ENCODE data around the gene MGAT5B. TPM values are rescaled to one million over a fixed set of nuclear protein-coding genes. Genes with fewer than 3 reads are reported as not detected.

MGAT5B gene
- total RNA-seq, 4 donors from 2014 or later = 0.78 to 1.5 (median 0.96) TPM

- TF ChIP-seq EP300 (IDR thresholded peaks at IDR 0.05) (no peak), POLR2A (IDR thresholded peaks at IDR 0.05) (no peak), CTCF (IDR thresholded peaks at IDR 0.05) (no peak)
- no peak for DNase-seq (ENCODE audit: low spot score in 2 of 2)
- no peaks in the 10 kb centered on the region for H3K4me1 ChIP-seq
- H3K9me3 ChIP-seq = no peaks in the 10 kb centered on the region
- no peaks in the 10 kb centered on the region for H3K27me3 ChIP-seq
- WGBS, 2 donors = 90 to 92% methylated on average over 22 to 27 of the region's 28 CpGs
- H3K27ac ChIP-seq = no peak overlapping the region
- no peak overlapping the region for H3K4me3 ChIP-seq
- peaks cover 0 to 4% (median 0%) of the 10 kb centered on the region in 3 donors for H3K36me3 ChIP-seq
Observed at GRCh38 chr17:76912421-76913164, 44.4 kb downstream of the MGAT5B start.

GRCh38 chr17:76914937-76915336, 46.7 kb downstream of the MGAT5B start:
- Histone ChIP-seq H3K4me3 (no peak overlapping the region), H3K36me3 (peaks cover 0 to 4% (median 0%) of the 10 kb centered on the region in 3 donors), H3K9me3 (no peaks in the 10 kb centered on the region), H3K4me1 (no peaks in the 10 kb centered on the region), H3K27ac (no peak overlapping the region), H3K27me3 (peaks cover 0 to 1% of the 10 kb centered on the region in 2 donors)
- no peak for TF ChIP-seq EP300 (IDR thresholded peaks at IDR 0.05)
- DNase-seq (ENCODE audit: low spot score in 2 of 2) = no peak
- WGBS, 2 donors = 76 to 79% methylated on average over 6 of the region's 6 CpGs

GRCh38 chr17:76915840-76916510, 47.8 kb downstream of the MGAT5B start:
- Histone ChIP-seq H3K36me3 (peaks cover 0 to 4% (median 0%) of the 10 kb centered on the region in 3 donors), H3K27me3 (peaks cover 0 to 10% of the 10 kb centered on the region in 2 donors), H3K4me3 (no peak overlapping the region), H3K9me3 (no peaks in the 10 kb centered on the region), H3K27ac (no peak overlapping the region), H3K4me1 (no peaks in the 10 kb centered on the region)
- no peak for TF ChIP-seq CTCF (IDR thresholded peaks at IDR 0.05)
- TF ChIP-seq POLR2A (IDR thresholded peaks at IDR 0.05) = no peak
- no peak for TF ChIP-seq EP300 (IDR thresholded peaks at IDR 0.05)
- WGBS, 2 donors = 86 to 89% methylated on average over 26 to 28 of the region's 28 CpGs
- no peak for DNase-seq (ENCODE audit: low spot score in 2 of 2)

- no peaks in the 10 kb centered on the region for H3K4me1 ChIP-seq
- peaks cover 0 to 2% (median 0%) of the 10 kb centered on the region in 3 donors for H3K36me3 ChIP-seq
- H3K4me3 ChIP-seq = no peak overlapping the region
- H3K9me3 ChIP-seq = no peaks in the 10 kb centered on the region
- peaks cover 0 to 10% of the 10 kb centered on the region in 2 donors for H3K27me3 ChIP-seq
- H3K27ac ChIP-seq = no peak overlapping the region
- 66 to 67% methylated on average over 15 of the region's 15 CpGs for WGBS, 2 donors
- DNase-seq (ENCODE audit: low spot score in 2 of 2) = no peak
- no peak for TF ChIP-seq CTCF (IDR thresholded peaks at IDR 0.05)
- no peak for TF ChIP-seq EP300 (IDR thresholded peaks at IDR 0.05)
- TF ChIP-seq POLR2A (IDR thresholded peaks at IDR 0.05) = no peak
Observed at GRCh38 chr17:76917829-76918228, 49.6 kb downstream of the MGAT5B start.

GRCh38 chr17:76918811-76919210, 50.6 kb downstream of the MGAT5B start:
- Histone ChIP-seq H3K27me3 (peaks cover 0 to 10% of the 10 kb centered on the region in 2 donors), H3K27ac (no peak overlapping the region), H3K4me1 (no peaks in the 10 kb centered on the region), H3K4me3 (no peak overlapping the region), H3K36me3 (no peaks in the 10 kb centered on the region), H3K9me3 (no peaks in the 10 kb centered on the region)
- TF ChIP-seq CTCF (IDR thresholded peaks at IDR 0.05) (no peak), EP300 (IDR thresholded peaks at IDR 0.05) (no peak), POLR2A (IDR thresholded peaks at IDR 0.05) (no peak)
- DNase-seq (ENCODE audit: low spot score in 2 of 2) = no peak
- WGBS, 2 donors = 59% methylated on average over 6 of the region's 6 CpGs

Measured in tibial nerve (tissue), 4 donors.